HuH-7.5 (cell line): ENCODE results near the gene HK3.

ENCODE experiments used
- DNase-seq: peaks from one replicate; pipeline ENCODE4 v3.0.0; 2011; ENCODE audit warnings: low spot score

The HK3 gene

DNA sequence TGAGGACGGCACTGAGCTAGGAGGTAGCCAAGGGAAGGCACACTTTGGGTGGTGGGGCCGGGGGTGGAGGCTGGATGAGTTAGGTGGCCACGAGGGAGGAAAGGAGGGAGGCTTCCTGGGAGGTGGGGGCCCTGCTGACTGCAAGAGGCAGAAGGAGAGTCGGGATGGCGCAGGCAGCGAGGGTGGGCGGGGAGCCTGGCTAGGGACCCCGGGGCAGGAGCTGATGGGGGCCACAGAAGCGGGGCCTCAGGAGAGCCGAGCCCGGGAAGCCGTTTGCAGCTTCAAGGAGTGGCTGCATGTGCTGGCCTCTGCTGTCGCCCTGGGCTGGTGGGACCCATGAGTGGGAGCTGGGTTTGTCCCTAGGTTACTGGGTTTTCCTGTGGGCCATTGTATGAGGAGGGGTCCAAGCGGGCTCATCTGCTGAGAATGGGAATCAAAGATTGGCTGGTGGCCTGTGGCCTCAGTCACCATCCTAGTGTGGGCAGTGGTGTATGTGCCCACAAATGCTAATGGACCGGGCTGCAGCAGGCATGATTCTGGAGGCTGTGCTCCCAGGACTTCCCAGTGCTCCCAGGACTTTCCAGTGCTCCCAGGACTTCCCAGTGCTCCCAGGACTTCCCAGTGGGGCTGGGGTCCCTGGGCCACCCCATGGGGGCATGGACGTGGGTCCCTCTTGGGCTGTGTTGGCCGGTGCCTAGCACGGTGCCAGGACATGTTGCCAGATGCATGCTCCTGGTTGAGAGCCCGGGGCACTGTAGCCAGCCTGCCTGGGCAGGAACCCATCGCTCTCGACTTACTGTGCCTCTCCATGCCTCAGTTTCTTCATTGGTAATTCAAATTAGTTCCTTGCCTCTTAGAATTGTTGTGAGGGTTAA is 48.5 kb downstream of the HK3 start:
- DNase-seq: no peak

DNA sequence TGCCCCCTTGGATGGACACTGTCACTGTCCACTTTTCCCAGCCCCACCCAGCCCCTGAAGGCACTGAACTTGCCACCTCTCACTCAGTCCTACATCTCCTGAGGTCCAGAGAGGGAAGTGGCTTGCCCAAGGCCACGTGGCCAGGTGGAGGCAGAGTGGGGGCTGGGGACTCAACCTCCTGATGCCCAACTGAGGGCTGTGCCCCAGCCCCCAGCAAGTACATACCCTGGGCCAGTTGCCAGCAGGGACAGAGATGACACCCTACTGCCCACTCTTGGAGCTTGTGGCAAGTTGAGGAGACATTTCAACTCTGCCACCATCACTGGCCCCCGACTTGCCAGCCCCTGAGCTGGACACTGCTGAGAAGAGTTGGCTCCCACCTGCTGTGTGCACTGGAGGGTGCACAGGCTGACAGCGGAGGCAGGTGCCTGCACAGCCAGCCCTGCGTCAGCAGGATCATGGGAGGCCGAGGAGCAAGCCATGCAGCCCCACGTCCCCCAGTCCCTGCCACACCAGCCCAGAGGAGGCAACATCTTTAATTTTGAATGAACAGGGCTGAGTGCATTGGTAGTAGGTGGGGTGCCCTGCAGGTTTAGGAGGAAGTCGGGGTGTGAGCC is 49.4 kb downstream of the HK3 start:
- no peak for DNase-seq

DNA sequence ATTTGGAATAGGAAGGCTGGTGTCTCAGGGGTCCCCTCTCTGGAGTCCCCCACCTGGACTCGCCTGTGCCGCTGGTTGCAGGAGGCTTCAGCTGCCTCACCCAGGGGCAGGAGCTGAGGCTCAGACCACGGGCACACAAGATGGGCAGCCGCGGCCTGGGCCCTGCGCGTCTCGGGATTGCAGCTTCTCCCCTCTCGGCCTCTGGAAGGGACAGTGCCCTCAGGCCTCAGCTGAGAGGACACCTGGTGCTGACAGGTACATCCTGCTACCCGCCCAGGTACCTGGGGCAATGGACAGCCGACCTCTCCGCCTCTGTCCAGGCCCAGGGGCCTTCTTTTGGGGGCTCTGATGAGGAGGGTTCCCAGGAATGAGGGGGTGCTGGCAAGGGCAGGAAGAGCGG is 50.5 kb downstream of the HK3 start:
- no peak for DNase-seq

DNA sequence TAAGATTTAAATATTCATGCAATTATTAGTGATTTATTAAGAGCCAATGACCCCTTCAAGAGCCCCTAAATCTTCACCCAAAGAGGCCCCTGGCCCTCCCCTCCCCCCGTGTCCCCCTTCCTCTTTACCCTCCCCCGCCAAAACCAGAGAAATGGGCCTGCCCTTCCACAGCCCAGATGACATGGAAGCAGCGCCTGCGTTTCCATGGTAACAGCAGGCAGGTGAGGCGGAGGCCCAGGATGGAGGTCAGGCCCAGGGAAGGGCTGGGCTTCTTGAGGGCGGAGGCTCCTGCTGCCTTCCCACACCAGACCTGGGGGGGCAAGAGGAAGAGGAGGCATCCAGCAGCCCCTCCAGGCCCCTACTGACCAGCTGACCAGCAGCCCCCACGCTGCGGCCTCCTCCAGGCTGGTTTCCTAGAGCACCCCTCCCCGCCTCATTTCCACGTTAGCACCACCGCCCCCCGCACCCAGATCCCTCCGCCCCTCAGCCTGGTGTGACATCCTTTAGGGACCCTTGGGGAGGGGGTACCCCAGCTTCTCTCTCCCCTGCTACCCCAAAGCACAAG is 51.3 kb downstream of the HK3 start:
- DNase-seq: no peak

DNA sequence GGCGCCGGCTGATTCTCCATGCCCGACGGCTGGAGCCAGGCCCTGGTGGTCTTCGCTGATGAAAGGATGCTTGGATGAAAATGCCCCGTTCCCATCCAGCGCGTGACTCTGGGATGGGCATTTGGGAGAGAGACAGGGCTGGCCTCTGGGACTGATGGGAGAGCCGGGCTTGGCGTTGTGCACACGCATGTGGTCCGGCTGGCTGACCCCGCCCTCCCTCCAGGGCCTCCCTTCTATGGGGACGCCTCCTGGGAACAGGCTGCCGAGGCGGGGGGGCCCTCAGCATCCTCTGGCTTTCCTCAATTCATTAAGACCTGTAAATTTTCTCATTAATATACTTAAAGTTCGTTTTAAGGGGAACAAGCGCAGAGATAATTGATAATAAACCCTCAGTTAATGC is 52.0 kb downstream of the HK3 start:
- DNase-seq: no peak

DNA sequence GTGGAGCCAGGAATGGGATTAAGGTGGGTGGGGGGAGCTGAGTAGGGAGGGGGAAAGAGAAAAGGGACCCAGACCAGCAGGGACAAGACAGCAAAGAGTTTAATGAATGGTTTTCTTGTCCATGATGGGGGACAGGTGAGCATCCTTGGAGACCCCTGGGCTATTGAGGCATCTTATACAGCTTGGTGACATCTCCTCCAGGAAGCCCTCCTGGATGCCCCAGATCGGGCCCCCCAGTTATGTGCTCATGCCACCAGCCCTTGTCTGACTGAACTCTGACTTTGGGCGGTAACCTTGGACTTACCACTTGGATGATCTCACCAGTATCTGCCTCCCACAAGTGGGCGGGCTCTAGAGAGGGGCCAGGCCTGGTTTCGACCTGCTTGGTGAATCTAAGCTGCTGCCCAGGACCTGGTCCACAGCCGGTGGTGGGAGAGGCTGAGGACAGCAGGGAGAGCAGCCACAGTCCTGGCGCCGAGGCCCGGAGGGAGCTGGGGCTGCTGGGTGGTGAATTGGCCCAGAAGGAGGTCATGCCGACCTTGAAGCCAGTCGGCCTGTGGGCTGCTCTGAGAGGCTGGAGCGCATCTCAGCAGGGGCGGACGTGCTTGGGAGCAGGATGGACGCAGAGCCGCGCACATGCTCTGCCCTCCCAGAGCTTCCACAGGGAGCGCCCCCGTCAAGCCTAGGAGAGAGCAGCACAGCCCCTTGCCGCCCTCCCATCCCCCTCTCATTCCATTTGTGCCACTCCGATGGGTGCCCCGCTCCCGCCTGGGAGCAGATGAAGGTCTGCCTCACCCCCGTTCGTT is 52.6 kb downstream of the HK3 start:
- DNase-seq: no peak

DNA sequence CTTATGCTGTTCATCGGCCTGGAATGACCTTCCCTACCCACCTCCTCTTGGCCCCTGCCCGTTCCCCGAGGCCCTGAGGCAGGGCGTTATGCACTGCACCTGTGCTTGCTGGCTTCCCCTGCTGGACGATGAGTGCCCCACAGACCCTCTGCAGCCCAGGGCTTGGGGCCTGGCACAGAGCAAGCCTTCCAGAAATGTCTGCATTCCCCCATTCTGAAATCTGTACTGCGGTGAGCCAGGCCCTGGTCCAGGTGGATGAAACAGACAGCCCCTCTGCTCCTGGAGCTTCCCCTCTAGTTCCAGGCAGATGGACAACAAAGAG is 53.8 kb downstream of the HK3 start:
- no peak for DNase-seq

DNA sequence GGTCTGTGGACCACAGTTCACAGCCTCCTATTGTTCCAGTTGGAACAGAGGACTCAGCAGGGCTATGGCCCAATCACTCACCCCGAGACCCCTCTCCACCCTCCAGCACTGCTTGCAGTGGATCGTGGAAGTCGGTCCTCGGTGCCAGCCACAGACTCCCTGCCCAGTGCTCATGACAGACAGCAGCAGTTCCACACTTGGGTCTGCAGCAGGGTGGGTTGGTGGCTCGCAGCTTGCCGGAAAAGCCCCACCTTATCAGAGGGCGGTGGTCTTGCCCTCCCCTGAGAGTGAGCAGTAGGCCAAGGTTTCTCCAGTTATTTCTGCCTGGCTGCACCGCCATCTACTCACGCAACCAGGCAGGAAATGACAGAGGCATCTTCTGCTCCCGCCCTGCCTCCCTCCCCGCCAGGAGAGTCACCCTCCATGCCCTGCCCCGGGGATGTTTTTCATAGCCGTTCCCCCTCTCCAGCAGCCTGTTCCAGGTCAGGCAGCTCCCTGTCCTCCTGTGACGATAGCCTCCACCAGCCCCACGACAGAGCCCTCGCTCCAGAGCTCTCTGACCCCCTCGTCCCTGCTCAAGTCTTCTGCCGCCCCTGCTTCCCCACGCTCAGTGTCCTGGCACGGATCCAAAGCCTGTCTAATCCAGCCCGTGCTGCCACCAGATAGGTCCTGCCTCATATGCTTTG is 54.3 kb downstream of the HK3 start:
- no peak for DNase-seq

DNA sequence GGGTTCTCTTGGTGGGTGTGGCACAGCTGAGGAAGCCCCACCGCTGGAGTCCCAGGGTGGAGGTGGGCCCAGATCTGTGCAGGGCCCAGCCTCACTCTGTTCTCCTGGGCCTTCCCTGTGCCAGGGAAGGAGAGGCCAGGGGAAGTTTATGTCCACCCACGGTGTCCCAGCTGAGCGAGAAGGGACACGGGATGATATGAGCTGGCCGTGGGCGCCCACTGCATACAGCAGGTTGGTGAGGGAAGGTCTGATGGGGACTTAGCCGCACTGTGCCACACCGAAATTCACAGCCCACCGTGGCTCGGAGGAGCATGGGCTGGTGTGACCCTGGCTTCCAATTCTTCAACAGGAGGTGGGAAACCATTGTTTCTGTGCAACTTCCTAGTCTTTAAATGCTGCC is 54.9 kb downstream of the HK3 start:
- DNase-seq: no peak

DNA sequence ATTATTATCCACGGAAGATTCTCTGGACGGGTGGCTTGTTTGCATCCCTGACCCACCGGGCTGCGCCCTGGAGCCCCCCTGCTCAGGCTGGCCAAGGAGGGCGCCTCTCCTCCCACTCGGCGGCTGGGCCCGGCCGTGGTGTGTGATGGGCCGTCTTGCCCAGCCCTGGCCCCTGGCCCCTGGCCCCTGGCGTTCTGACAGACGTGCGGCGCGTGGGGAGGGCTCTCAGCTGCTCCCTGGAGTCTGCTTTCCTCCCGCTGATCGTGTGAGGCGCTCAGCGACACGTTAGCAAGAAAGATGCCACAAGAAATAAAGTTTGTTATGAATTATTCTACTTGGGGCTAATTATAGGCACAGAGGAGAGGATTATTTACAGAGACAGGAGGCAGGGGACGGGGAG is 55.5 kb downstream of the HK3 start:
- no peak for DNase-seq

DNA sequence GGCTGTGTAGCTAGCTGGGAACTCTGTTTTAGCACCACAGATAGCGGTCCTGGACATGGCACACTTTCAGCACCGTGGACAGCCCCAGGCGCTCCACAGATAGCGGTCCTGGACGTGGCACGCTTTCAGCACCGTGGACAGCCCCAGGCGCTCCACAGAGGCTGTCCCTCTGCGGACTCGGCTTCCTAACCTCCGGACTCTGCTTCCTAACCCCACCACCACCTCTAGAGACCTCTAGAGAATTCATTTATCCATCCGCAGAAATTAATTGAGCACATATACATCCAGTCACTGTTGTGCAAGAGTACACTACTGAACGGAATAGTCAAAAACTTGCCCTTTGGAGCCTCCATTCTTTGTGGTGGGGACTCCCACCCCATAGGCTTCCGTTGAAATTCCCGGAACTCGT is 61.4 kb downstream of the HK3 start:
- DNase-seq: peak; percentile 89

DNA sequence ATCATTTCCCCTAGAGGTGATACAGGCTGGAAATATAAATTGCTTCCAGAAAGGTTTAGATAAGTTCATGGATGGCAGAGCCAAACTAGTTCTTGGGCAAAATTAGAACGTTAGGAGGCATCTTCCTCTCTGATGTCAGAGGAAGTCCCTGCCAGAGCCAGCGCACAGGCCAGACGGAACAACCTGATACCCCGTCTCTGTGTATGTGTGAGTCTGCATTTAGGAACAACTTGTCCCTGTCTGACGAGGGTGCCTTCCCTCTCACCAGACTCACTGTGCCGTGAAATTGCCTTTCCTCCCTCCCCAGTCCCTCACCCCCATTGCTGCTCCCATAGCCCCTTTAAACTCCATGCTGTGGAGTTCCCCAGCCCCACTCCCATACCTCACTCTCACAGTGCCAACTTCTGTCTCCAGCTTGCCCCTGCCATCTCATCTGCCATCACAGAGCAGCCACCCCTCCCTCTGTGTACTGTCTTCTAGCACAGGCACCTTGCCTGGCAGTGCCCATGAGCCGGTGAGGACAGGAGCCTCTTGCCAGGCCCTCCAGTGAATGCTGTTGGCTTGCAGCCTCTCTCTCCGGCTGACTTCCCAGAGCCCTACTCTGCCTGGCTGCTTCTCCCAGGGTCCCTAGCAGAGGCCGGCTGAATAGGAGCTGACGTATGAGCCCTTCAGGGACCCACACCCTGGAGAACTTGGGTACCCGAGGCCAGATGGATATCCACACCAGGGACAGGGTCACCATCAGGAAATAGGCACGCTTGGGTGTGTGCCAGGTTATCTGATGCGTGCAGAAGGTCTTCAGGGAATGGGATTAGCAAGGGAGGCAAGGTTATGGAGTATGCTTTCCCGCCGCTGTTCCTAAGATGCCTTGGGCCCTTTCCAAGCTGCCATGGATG is 62.1 kb downstream of the HK3 start:
- DNase-seq: no peak

DNA sequence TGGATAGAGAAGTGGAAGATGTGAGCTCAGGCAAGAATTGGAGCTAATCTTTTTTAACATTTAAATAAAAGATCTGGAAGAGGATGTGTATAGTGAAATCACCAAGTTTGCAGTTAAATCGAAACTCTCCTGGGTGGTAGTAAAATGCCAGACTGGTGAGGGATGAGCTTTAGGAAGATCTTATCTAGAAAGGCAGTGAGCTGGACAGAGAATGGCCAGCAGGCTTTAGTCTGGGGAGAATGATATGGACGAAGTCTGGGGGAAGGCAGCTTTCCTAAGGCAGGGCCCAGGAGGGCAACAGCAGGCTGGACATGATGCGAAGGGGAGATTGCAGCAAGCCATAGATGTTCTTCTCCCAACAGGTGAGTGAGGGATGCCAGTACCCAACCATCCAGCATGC is 63.2 kb downstream of the HK3 start:
- DNase-seq: no peak

DNA sequence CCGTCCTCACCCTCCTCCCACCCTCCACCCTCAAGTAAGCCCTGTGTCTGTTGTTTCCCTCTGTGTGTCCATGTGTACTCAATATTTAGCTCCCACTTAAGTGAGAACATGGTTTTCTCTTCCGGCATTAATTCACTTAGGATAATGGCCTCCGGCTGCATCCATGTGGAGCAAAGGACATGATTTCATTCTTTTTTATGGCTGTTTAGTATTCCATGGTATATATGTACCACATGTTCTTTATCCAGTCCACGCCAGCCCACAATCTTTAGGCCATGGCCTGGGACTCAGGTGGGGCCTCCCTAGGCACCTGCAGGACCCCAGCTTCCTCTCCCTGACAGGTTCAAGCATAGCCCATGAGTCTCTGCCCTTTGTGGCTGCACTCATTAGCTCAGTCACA is 65.9 kb downstream of the HK3 start:
- DNase-seq: no peak

DNA sequence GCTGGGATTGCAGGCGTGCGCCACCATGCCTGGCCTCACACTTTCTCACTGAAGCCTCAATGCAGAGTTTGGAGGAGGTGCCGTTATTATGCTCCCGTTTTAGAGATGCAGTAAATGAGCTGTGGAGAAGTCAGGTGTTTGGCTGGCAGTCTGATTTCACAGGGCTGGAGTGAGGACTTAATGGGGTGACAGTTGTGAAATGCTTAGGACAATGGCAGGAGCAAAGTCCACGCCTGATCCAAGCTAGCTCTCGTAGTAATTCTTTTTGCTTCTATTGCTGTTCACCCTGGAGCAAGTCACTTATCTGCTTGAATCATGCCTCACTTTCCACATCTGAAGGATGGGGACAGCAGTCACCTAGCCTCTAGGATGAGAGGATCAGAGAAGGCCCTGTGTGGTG is 67.0 kb downstream of the HK3 start:
- no peak for DNase-seq

DNA sequence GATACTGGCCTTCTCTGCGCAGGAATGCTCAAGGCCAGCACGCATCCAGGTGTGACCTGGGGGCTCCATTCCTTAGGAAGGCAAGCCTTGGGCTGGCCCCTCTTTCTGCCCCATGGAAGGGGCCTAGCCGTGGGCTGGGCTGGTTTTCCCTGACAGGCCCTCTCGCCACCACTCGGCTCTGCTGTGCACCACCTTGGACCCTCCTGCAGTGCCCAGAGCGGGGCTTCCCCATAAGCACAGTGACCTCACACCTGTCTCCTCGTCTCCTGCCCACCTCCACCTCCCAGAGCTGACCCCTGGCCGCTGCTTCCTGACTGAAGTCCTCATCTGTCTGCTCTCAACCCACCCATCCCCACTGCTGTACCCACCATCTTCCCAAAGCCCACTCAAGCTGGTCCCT is 67.7 kb downstream of the HK3 start:
- DNase-seq: no peak

DNA sequence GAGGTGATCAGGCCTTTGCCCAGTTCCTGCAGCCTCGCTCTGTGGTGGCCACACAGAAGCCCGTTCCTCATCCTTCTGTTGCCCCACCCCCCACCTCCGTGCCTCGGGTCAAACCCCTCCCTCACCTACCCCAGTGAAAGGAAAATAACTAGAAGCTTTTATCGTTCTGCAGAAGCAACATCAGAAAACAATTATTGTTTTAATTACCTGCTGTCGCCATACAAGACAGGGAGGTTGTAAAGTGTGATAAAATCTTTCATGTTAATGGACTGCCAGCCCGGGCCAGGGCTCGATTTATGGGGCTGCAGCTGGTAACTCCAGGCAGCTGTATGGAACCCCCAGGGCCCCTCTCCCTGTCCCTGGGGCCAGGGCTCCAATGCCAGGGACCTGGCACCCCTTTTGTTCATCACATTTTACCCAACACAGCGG is 68.1 kb downstream of the HK3 start:
- no peak for DNase-seq
